IgD-negative memory B cell (primary cell): ENCODE measurements around the gene NACAD. TPM values are rescaled to one million over a fixed set of nuclear protein-coding genes. Genes with fewer than 3 reads are reported as not detected.

Experiments used
- polyA plus RNA-seq: library from polyadenylated mRNA; unstranded; fragments of 300-500 nt; fragmentation: Illumina TruSeq; gene quantifications from one replicate; pipeline ENCODE4 v1.2.3, GENCODE V29; 2021

NACAD gene
- polyA plus RNA-seq, 1 donor from 2014 or later = not detected

Other genes with a start within 250 kb of the NACAD start
- gene H2AZ2, start 240.9 kb downstream of the NACAD start, polyA plus RNA-seq = 148 TPM
- gene PURB, start 203.4 kb downstream of the NACAD start, polyA plus RNA-seq = 1.5 TPM
- gene MYO1G, start 110.0 kb downstream of the NACAD start, polyA plus RNA-seq = 167 TPM
- gene CCM2, start 88.8 kb downstream of the NACAD start, polyA plus RNA-seq = 81.8 TPM
- 50.5 TPM for gene TBRG4, start 22.7 kb upstream of the NACAD start, polyA plus RNA-seq
- gene RAMP3, start 68.8 kb upstream of the NACAD start, polyA plus RNA-seq = not detected